Measurements from ENCODE around the gene RUNX1.

RUNX1 gene

DNA sequence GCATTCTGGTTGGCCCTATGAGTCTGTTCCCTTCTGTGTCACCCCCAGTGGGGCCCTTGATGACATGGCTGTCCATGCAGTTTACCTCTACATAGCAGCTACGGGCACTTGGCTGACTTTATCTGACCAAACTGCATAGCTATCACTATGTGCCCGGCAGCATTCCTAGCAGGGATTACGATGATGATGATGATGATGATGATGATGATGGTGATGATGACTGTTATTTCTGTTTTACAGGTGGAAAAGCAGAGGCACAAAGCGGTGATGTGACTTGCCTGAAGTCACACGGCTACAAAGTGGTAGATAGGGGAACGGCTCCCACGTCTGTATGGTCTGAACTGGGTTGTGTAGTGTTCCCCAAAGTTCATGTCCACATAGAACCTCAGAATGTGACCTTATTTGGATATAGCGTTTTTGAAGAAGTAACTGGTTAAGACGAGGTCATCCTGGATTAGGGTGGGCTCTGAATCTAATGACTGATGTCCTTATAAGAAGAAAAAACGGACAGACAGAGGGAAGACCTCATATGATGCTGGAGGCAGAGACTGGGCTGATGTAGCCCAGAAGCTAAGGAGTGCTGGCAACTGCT is 57.6 kb downstream of the RUNX1 start:
- no peak for DNase-seq (ENCODE audit: low read depth)

DNA sequence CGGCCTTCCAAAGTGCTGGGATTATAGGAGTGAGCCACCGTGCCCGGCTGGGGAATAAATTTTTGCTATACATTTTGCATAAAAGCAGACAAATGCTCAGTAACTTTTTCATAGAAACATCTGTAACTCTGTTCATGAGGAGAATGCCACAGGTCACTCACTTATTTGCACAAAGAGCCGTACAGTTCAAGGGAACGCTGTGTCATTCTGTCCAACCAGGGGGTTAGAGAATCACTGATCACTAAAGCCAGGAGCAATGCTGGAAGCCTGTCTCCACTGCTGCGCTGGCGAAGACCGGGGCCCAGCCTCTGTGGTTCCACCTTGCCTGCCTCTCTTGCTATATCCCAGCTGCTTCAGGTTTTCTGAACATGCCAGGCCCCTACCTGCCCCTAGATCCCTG is 58.3 kb downstream of the RUNX1 start:
- DNase-seq (ENCODE audit: low read depth) = no peak

DNA sequence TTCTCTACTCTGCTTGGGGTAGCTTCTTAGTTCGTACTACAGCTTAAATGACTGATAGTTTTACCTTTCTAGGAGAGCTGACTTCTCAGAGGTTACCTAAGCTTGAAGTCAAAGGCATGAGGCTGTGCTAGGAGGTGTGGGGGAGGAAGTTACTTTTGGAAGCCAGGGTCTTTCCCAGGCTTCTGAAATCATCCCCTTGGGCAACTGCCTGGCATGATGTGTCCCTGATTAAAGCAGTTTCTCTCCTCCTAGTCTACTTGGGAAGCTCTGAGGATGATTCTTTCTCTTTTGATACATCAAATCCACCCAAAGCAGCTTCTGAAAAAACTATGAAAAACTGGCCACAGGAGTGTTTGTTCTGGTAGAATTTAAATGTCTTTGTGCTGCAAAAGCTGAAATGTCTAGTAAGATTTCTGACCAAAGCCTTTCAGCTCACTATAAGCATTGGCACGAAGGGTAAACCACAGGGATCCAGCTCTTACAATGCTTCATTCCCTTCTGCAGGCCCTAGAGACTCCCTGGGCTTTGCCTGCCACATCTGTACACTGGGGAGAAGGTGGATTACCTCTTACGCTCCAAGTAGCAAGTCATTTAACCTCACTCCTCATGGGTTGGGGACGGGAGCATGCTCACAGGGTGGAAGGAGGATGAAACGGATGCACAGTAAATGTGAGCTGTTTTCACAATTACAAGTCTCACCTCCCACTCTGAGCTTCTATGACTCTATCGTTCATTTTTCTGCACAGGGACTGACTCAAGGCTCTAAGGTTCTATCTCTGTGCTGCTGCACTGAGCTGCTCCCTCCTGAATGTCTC is 59.6 kb downstream of the RUNX1 start:
- DNase-seq (ENCODE audit: low read depth) = no peak

DNA sequence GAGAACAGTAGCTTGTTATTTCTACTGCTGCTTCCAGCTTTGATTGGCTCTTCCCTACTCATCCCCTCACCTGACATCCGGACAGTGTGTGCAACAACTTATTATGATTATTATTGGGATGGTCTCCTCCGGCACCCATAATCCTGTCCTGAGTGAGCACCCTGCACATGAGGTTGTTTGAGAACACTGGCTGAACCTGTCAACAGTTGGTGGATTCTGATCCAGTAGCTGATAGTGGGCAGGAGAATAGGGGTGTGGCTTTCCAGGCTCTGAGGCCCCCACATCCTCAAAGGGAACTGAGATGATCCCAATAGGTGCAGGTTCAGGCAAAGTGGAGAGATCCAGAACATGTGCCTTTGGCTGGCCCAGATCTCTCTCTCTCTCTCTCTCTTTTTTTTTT is 60.5 kb downstream of the RUNX1 start:
- no peak for DNase-seq (ENCODE audit: low read depth)

DNA sequence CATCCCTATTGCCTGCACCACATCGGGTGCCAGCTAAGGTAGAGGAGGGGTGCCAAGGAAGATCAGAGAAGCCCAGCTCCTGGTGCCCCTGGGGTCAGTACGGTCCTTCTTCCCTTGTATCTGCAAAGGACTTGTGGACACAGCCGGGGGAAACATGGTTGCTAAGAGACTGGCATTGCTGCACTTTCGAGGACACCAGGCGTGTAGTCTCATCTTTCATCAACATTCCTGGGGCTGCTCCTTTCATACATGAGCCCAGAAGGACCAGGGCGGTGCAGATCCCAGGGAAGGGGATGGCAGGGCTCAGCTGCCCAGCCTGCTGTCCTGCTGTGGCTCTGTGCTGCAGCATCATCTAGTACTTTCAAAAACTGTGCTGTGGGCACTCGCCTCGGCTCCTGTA is 61.0 kb downstream of the RUNX1 start:
- no peak for DNase-seq (ENCODE audit: low read depth)

DNA sequence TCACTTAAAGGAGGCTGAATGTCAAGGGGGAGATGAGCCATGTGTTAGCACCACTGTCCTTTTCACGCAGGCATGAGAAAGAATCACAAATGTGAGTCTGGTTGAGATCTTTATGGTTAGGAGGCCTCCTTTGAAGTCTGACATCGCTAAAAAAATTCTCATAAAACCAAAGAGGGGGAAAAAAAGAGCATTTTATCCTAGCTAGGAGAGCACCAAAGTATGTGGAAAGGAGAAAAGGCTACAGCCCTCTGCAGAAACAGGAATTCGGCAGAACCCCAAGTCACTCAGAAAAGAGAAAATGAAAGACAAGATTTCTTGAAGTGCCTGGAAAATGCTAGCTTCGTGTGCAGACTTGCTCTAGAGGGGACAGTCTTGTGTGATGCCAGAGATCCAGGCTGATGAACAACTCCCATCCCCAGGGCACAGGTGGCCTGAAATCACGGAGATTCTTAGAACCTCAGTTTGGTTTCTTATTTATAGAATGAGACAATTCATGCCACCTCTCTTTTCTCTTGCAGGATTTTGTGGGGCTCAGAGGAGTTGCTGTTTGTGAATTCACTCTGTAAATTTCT is 61.5 kb downstream of the RUNX1 start:
- DNase-seq (ENCODE audit: low read depth) = no peak

DNA sequence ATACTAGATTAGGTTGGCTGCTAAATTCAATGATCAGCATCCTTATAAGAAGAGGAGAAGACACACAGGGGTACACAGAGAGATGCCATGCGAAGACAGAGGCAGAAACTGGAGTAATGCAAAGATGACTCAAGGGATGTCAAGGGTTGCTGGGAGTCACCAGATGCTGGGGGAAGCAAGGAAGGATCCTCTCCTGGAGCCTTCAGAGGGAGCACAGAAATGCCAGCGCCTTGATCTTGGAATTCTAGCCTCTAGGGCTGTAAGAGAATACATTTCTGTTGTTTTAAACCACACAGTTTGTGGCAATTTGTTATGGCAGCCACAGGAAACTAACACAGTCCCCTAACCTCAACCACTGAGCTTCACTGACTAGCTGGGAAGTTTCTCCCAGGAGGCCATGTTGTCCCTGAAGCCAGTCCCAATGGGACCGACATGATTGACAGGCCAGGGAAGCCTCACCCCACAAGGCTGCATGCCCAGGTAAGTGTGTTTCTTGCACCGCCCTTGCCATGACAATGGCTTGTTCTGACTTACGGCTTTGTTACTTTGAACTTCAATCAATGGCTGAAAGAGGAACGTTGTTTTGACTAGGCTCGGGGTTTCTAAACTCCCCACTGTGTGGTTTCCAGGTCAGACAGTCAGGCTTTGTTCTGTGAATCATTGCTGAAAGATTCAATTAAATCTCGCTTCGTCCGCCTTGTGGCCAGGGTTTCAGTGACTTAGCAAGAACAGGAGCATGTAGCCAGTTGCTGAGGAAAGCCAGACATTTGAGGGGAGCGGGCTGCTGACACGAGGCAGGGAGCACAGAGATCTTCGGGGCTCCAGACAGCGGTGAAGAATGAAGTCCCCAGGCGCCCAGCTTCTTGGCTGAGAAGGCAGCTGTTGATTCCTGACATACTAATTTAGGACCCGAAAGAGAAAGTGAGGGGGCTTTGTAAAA is 62.3 kb downstream of the RUNX1 start:
- peak; percentile 31 for DNase-seq (ENCODE audit: low read depth)

DNA sequence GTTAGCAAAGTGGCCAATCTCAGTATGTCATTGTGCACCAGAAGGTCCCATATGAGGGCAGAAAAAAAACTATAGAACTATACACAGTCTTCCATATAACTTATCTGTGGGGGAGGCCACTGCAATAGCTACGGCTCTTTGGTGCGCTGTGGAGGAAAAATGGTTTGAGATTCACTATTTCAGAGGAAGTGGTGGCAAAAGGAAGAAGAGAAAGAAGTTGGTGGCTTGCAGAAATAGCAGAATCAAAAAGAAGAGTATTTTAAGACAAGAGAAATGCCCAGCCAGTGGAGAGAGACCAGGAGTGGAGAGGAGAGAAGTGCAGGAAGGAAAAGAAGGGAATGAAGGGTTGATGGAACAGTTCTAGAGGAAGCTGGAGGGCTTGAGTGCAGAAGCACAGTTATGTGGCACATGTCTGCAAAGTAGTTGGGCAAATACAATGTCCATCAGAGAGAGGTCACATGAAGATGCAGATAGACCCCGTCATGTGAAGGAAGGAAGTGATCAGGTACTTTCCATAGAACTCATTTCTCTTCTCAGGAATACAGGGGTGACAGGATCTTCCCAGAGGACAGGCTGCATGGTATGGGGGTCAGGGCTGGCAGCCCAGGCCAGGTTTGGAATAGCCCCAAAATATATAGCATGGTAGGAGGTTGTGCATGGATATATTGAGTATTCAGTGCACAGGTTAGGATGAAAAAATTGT is 64.6 kb downstream of the RUNX1 start:
- DNase-seq (ENCODE audit: low read depth) = no peak

DNA sequence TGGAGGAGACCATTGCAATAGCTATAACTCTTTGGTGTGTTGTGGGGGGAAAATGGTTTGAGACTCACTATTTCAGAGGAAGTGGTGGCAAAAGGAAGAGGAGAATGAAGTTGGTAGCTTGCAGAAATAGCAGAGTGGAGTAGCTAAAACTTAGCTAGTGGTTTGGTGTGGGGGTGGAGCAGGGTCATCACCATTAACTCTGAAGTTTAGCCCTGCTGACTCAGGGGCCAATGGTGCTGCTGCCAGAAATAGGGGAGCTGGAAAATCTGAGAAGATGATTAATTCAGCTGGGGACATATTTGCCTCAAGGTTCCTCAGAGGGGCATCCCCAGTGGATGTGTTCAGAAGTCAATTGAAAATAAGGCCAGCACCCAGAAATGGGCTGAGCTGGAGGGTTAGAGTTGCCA is 65.4 kb downstream of the RUNX1 start:
- peak; percentile 27 for DNase-seq (ENCODE audit: low read depth)

DNA sequence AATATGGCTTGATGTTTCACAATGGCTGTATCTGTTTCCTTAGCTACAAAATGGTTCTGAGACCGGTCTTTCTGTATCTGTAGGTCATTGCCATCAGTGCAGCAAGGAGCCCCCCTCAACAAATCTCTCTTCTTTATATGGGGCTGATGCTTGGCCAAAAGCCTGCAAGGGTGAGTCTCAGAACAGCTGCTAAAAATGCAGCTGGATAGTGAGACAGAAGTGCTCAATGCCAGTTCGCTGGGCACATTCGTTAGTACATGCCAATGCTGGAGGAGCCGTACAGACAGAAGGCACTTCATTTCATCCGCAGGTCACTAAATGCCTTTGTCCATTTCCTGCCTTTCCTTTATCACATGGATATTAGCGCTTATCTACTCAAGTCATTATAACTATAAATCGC is 67.3 kb downstream of the RUNX1 start:
- DNase-seq (ENCODE audit: low read depth) = no peak

DNA sequence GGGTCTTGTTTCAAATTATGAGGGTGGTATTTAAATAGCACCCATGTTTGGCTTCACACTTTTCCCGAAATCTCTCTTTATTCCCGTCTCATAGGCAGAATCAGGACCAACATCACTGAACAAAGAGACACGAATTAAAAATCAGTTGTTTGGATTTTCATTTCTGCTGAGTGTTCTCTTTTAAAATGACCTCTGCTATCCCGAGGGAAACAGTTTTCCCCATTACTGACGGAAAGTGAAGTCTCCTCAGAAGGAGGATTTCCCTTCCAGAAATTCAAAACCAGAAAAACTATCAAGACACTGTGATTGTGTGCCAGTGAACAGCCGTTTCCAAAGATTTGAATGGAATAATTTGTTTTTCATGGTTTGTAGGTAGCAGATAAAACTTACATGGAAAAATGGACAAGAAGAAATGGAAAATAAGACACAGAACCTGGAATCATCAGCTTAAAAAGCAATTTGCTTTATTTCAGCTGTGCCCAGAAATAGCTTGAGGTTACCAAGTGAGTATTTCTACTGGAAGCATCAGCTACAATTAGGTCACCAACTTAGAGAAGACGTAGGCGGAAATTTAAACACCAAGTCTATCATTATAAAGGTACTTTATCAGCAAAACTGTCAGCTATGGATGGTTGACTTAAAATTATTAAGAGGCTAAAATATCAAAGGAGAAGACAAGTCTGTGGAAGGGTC is 68.5 kb downstream of the RUNX1 start:
- DNase-seq (ENCODE audit: low read depth) = no peak

DNA sequence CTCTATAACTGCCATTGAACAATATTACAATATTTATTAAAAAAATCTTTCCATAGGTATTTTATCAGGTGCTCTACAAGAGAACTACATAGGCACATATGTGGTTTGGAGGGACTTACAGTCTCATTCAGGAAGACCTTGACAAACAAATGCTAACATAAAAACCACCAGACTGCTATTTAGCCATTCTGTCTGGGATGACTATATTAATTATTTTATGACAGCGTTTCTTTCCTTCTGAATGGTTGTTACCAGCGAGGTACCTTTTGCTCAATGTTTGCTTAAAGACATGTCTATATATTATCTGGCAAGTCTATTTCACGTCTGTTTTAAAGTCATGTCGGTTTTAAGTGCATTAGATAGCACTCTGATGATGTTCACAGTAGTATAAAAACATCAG is 69.7 kb downstream of the RUNX1 start:
- no peak for DNase-seq (ENCODE audit: low read depth)

DNA sequence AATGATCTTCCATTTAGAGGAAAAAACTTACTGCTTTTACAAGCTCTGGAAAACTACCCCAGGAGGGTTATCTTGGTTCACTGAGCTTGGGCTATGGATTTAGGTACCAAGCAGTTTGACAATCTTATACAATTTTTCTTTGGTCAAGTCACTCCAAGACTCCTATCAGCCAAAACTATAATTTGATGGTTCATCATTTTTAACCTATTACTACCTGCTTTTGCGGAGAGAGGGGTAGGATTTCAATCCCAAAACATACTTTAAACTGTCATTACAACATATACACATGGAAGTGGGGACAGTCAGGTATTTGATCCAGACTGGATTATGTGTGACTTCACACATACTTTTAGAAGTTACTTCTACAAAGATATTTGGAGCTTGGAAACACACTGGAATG is 71.8 kb downstream of the RUNX1 start:
- DNase-seq (ENCODE audit: low read depth) = no peak

DNA sequence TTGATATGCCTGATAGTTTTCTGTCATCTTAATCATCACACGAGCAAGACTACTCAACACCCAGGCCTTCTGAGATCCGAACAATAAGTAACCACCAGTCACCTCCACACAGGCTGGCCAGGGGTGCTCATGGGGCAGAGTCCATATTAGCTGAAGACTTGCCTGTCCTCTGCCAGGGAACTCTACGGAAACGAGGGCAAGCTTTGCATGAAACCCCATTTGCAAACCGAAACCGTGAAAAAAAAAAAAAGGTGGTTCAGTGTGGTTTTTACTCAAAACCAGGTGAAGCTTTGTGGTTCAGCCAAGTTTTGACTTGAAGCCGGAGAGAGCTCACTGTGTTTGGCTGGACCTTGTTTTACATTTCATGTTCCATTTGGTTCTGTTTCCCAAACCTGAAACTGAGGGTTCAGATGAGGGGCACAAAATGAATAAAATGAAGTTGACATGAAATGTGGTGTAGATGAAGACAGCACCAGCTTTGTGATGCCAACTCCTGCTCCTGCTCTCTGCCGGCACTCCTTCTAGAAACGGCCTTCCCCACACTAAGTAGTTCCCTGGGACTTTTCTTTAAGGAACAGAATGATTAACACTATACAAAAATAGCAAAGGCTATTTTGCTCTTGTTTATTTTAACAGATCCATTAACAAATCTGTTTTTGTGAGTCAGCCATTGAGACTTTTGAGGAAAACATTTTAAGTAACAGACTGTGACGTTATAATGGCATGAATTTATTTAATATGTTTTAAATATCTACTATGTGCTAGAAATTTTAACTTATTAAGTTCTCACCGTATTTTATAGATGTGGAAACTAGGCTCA is 74.7 kb downstream of the RUNX1 start:
- no peak for DNase-seq (ENCODE audit: low read depth)

DNA sequence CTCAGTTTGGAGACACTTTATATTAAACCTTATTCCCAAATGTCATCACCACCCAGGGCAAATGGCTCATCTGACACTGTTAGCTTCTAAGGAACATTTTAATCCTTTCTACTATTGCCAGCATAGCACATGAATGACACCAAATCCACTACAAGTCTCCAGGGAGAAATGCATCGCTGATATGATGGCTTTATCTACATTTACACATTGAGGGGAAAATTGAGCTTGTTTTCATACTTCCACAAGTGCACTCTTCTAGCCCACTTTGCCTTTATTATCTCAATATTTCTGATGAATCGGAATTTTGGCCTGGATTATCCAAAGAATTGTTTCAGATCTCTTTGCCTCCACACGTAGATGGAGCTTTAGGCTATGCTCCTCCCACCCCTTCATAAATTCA is 75.4 kb downstream of the RUNX1 start:
- DNase-seq (ENCODE audit: low read depth) = no peak

DNA sequence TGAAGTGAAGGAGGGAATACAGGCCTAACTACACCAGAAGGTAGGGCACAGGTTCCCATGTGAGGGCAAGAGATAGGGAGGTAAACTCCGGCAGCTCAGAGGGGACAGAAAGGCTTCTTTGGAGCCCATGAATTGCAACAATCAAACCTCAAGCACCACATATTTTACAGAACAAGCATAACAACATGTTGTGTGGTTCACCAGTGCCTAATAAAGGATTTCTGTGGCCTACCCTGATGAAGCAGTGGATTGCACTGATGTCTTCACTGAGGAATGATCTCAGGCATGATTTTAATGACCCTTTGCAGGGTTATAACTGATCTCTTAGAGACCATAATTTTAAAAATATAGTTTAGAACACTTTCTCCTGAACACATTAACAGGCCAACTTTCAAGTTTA is 77.4 kb downstream of the RUNX1 start:
- no peak for DNase-seq (ENCODE audit: low read depth)

DNA sequence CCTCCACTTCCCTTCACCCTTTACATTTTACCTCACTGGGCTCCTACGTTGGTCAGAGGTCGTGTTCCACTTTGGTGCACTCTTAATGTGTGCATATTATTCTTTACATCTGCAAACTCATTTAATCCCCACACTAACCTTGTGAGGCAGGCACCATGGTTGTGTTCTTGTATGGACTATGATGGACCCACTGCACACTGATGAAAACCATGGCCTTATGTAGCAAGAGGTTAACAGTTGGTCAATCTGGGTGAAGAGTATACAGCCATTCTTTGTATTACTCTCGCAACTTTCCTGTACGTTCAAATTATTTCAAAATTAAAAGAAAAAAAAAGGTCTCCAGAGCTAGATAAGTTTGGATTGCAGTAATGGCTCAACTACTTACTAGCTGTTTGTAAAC is 78.5 kb downstream of the RUNX1 start:
- DNase-seq (ENCODE audit: low read depth) = no peak

DNA sequence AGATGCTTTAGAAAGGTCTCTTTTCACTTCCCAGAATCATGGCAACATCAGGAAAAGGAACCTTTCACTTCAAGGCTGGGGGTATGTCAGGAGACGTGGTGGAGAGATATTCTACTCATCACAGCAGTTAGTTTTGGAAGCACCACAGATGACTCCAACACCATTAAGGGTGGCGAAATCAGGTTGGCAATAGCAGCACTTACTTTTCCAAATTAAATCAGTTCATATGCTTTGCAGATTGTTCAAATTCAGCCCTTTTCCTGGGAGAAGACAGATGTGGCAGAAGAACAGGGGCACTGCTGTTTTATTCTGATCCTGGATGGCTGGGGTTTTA is 79.0 kb downstream of the RUNX1 start:
- no peak for DNase-seq (ENCODE audit: low read depth)

DNA sequence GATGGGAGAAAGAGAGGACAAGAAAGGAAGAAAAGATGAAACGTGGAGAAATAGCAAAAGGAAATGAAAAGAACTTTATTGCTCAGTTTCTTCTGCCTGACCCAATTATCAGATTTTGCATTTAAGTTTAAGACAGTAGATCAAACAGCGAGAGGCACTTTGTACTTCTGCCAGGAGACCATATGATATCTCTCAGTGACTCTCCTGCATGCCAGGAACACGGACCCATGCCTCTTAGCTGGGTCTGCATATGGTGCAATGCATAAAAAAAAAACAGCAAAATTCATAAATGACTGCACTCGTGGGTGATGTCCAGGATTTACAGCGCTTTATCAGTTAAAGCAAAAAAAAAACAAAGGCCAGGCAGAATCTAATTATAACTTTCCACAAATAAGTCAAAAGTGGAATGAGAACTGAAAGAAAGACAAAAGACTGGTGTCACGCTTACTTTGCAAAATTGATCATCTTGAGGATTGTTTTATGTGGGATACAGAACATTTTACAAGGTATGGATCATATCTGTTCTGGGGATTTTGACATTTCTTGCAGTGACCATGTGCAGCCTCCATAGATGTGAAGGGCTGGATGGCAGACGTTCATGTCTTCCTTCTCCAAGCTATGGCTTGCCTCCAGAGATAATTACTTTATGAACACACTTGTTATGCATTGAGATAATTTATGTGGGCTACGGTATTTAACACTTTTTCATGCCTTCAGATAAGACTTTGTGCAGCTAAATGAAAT is 79.5 kb downstream of the RUNX1 start:
- DNase-seq (ENCODE audit: low read depth) = no peak

Data from stimulated activated CD8-positive, alpha-beta memory T cell treated with anti-CD3 and anti-CD28 coated beads, Interleukin-15, amount 100 ng/mL, for 1 hour (primary cell).